Dermis microvascular lymphatic vessel endothelial cell (primary cell): ENCODE data around the gene RHOH. TPM values are rescaled to one million over a fixed set of nuclear protein-coding genes. Genes with fewer than 3 reads are reported as not detected.

ENCODE experiments used
- DNase-seq, 2 donors: peaks; one replicate each; pipeline versions ENCODE4 v3.0.0 to v3.0.0-alpha.2; 2010; ENCODE audit warnings: low read depth in 2 of 2
- total RNA-seq: library from RNA; depleted of rRNA; stranded (reverse); fragments of >200 nt; gene quantifications from 2 replicates; pipeline ENCODE4 v1.2.1, GENCODE V29; 2014

The RHOH gene
- total RNA-seq, 1 donor from 2014 or later = under 0.01 TPM

GRCh38 chr4:40292313-40292759, 95.5 kb downstream of the RHOH start:
- DNase-seq = peak in 1 of 2 donors; percentile 10

DNA sequence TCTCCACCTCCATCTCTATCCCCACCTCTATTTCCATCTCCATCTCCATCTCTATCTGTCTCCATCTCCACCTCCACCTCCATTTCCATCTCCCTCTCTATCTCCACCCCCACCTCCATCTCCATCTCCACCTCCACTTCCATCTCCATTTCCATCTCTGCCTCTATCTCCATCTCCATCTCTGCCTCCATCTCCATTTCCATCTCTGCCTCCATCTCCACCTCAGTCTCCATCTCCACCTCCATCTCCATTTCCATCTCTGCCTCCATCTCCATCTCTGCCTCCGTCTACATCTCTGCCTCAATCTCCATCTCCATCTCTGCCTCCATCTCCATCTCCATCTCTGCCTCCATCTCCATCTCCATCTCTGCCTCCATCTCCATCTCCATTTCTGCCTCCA, 97.5 kb downstream of the RHOH start:
- DNase-seq = no peak

DNA sequence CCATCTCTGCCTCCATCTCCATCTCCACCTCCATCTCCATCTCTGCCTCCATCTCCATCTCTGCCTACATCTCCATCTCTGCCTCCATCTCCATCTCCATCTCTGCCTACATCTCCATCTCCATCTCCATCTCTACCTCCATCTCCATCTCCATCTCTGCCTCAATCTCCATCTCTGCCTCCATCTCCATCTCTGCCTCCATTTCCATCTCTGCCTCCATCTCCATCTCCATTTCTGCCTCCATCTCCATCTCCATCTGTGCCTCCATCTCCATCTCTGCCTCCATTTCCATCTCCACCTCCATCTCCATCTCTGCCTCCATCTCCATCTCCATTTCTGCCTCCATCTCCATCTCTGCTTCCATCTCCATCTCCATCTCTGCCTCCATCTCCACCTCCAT, 98.2 kb downstream of the RHOH start:
- peak in 1 of 2 donors; percentile 15 for DNase-seq

GRCh38 chr4:40295572-40295971, 98.7 kb downstream of the RHOH start:
- no peak for DNase-seq

Other genes with a start within 250 kb of the RHOH start
- gene PDS5A, start 219.1 kb upstream of the RHOH start, total RNA-seq = 47.8 and 49.8 TPM in 2 replicates
- gene N4BP2, start 140.2 kb upstream of the RHOH start, total RNA-seq = 5.5 and 5.6 TPM in 2 replicates
- not detected in 2 replicates for gene CHRNA9, start 138.3 kb downstream of the RHOH start, total RNA-seq